ENCODE data around the gene ALX3. TPM values are rescaled to one million over a fixed set of nuclear protein-coding genes. Genes with fewer than 3 reads are reported as not detected.

ALX3 gene
- polyA plus RNA-seq, 1 experiment, result not detected

DNA sequence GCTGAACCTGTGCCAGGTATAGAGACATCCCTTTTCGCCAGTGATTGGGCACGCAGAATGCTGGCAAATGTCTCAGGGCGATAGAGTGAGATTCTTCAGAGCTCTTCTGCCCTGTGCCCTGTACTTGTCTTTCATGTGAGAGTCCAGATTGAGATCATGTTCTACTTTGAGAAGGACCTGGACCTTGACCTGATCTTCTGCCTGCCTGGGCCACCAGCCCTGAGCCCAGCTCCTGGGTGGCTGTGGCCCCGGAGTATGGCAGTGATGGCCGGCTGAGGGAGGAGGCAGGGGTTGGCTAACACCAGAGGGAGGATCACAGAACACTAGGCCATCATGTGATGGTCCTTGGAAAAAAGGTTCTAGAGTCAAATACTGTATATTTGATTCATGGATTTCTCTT lies 22.2 kb downstream of the ALX3 start:
- H3K27ac ChIP-seq (ENCODE audit: low read depth, low read length), result no peak overlapping the region
- CTCF ChIA-PET, result interaction anchor here (1.1 kb wide), 1 partner anchor 69 kb away, joined by 3 read pairs; no protein-coding TSS in a partner anchor
- POLR2A ChIA-PET, result no interaction called here
- TF ChIP-seq, protein P1, sequence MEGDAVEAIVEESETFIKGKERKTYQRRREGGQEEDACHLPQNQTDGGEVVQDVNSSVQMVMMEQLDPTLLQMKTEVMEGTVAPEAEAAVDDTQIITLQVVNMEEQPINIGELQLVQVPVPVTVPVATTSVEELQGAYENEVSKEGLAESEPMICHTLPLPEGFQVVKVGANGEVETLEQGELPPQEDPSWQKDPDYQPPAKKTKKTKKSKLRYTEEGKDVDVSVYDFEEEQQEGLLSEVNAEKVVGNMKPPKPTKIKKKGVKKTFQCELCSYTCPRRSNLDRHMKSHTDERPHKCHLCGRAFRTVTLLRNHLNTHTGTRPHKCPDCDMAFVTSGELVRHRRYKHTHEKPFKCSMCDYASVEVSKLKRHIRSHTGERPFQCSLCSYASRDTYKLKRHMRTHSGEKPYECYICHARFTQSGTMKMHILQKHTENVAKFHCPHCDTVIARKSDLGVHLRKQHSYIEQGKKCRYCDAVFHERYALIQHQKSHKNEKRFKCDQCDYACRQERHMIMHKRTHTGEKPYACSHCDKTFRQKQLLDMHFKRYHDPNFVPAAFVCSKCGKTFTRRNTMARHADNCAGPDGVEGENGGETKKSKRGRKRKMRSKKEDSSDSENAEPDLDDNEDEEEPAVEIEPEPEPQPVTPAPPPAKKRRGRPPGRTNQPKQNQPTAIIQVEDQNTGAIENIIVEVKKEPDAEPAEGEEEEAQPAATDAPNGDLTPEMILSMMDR (IDR thresholded peaks at IDR 0.05; ENCODE audit: low read depth, low read length), result no peak
- DNase-seq (ENCODE audit: low read depth, low spot score), result no peak
- no peaks in the 10 kb centered on the region for H3K9me3 ChIP-seq (ENCODE audit: control insufficient read depth, insufficient read depth, low read length)
- no peak overlapping the region for H3K4me3 ChIP-seq (ENCODE audit: low read depth, low read length)
- no peaks in the 10 kb centered on the region for H3K27me3 ChIP-seq (ENCODE audit: control insufficient read depth, insufficient read depth, low read length)

DNA sequence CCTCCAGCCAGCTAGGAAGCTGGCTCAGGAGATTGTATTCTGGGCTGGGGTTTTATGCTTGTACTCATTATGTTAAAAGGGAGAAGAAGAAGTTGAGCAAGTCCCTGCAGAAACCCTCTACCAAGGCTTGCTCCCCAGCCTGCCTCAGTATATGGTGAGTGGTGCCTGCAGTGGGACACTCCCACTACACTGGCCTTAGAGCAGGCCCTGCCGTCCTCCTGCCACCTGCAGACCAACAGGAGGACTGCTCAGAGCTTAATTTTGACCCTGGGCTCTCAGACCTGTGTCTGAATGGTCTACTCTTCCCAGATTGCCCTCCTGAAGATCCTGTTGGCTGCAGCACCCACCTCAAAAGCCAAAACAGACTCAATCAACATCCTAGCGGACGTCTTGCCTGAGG lies 23.0 kb downstream of the ALX3 start:
- TF ChIP-seq, protein P1 (IDR thresholded peaks at IDR 0.05; ENCODE audit: low read depth, low read length), result no peak
- no peak overlapping the region for H3K4me3 ChIP-seq (ENCODE audit: low read depth, low read length)
- no peak overlapping the region for H3K27ac ChIP-seq (ENCODE audit: low read depth, low read length)
- no peaks in the 10 kb centered on the region for H3K9me3 ChIP-seq (ENCODE audit: control insufficient read depth, insufficient read depth, low read length)
- POLR2A ChIA-PET, result no interaction called here
- CTCF ChIA-PET, result no interaction called here
- no peaks in the 10 kb centered on the region for H3K27me3 ChIP-seq (ENCODE audit: control insufficient read depth, insufficient read depth, low read length)
- no peak for DNase-seq (ENCODE audit: low read depth, low spot score)

DNA sequence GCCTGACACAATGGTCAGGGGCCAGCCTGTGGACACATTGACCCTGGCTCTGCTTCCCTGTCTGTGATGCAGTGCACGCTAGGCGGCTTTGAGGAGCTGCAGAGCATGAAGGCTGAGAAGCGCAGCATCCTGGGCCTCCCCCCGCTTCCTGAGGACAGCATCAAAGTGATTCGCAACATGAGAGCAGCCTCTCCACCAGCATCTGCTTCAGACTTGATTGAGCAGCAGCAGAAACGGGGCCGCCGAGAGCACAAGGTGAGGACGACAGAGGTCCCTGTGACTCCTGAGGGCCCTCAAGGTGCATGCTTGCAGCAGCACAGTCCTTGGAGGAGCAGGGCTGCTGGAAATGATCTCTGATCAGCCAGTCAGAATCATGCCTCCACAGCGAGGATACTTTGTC lies 27.5 kb downstream of the ALX3 start:
- POLR2A ChIA-PET, result no interaction called here
- CTCF ChIA-PET, result no interaction called here
- Histone ChIP-seq H3K4me3 (ENCODE audit: low read depth, low read length) (no peak overlapping the region), H3K27me3 (ENCODE audit: control insufficient read depth, insufficient read depth, low read length) (no peaks in the 10 kb centered on the region), H3K27ac (ENCODE audit: low read depth, low read length) (no peak overlapping the region), H3K9me3 (ENCODE audit: control insufficient read depth, insufficient read depth, low read length) (no peaks in the 10 kb centered on the region)
- DNase-seq (ENCODE audit: low read depth, low spot score), result no peak
- TF ChIP-seq, protein P1 (IDR thresholded peaks at IDR 0.05; ENCODE audit: low read depth, low read length), result no peak

DNA sequence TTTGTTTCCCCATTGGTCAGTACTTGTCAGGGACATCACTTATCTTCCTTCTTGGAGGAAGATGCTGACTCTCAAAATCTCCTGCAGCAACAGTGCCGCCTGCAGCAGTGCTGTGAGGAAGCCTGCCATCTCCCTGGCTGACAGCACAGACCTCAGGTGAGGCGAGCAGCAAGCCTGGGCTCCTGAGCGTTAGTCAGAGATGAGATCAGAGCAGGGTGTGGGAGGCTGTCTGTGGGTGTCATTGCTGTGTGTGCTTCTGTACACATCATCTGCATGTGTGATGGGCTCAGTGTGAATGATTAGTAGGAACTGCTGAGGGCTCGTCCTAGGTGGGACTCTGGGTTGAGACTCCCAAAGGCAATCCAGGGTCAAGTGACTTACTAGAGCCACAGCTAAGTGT lies 29.9 kb downstream of the ALX3 start:
- DNase-seq (ENCODE audit: low read depth, low spot score), result no peak
- TF ChIP-seq, protein P1 (IDR thresholded peaks at IDR 0.05; ENCODE audit: low read depth, low read length), result no peak
- no peak overlapping the region for H3K27ac ChIP-seq (ENCODE audit: low read depth, low read length)
- H3K4me3 ChIP-seq (ENCODE audit: low read depth, low read length), result no peak overlapping the region
- POLR2A ChIA-PET, result no interaction called here
- H3K27me3 ChIP-seq (ENCODE audit: control insufficient read depth, insufficient read depth, low read length), result no peaks in the 10 kb centered on the region
- H3K9me3 ChIP-seq (ENCODE audit: control insufficient read depth, insufficient read depth, low read length), result no peaks in the 10 kb centered on the region
- CTCF ChIA-PET, result interaction anchor here (0.8 to 3.5 kb wide), 5 partner anchors 11 to 56 kb away, joined by 3 to 13 read pairs (median 5); partner anchors contain the start of gene AHCYL1

DNA sequence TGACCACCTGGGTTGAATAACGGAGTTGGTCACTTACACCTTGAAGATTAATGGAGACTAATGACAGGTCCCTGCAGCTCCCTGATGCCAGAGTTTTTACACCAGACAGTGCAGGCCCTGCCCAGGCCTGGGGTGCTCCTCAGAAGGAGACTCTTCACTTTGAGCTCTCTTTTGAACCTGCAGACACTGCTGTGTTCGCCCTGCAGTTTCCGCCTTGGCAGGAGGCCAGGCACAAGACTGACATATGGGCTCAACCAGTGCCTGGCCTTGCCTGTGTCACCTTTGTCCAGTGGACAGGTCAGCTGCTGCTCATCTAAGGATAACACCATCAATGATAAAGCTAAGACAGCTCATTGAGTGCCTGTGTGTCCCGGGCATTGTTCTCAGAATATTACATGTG lies 30.8 kb downstream of the ALX3 start:
- ChIA-PET CTCF (interaction anchor here (1.0 to 3.5 kb wide), 5 partner anchors 10 to 263 kb away, joined by 3 to 13 read pairs (median 5); no protein-coding TSS in a partner anchor), POLR2A (no interaction called here)
- Histone ChIP-seq H3K27me3 (ENCODE audit: control insufficient read depth, insufficient read depth, low read length) (no peaks in the 10 kb centered on the region), H3K9me3 (ENCODE audit: control insufficient read depth, insufficient read depth, low read length) (no peaks in the 10 kb centered on the region), H3K27ac (ENCODE audit: low read depth, low read length) (no peak overlapping the region), H3K4me3 (ENCODE audit: low read depth, low read length) (no peak overlapping the region)
- no peak for DNase-seq (ENCODE audit: low read depth, low spot score)
- TF ChIP-seq, protein P1 (IDR thresholded peaks at IDR 0.05; ENCODE audit: low read depth, low read length), result no peak

Data from AG04450 (cell line).